GM12878 (cell line): ENCODE measurements around the gene ACTR1A. TPM values are rescaled to one million over a fixed set of nuclear protein-coding genes. Genes with fewer than 3 reads are reported as not detected.

Experiments used
- ATAC-seq: fragments of 200-7000 bp; cut with Tn5 transposase; 3 replicates; pipeline ENCODE4 v1.9.1; 2020; ENCODE audit warnings: mild to moderate bottlenecking, moderate library complexity
- BruUV-seq: library from RNA; stranded (reverse); fragments of 400-500 nt; replicated peaks from 2 replicates; lab custom pipeline; 2021; lab: Mats Ljungman, UMichigan
- CTCF ChIA-PET: fragments of 300-600 bp; sonication (Branson Sonifier 250); formaldehyde crosslinking; extraction: SDS; loops from one replicate; lab custom pipeline; 2021; ENCODE audit warnings: inconsistent platforms; lab: Yijun Ruan, JAX
- POLR2A ChIA-PET: fragments of 350-600 bp; formaldehyde crosslinking; extraction: SDS; loops from one replicate; lab custom pipeline; 2021; ENCODE audit warnings: inconsistent platforms; lab: Charles Lee
- RAD21 ChIA-PET: fragments of 300-600 bp; sonication (Branson Sonifier 250); formaldehyde crosslinking; loops from one replicate; lab custom pipeline; 2023; ENCODE audit warnings: antibody characterized with exemption; ENCODE audit not compliant: unreplicated experiment; lab: Charles Lee
- SMC1A ChIA-PET: fragments of 300-600 bp; sonication (Branson Sonifier 250); formaldehyde crosslinking; loops from one replicate; lab custom pipeline; 2023; ENCODE audit not compliant: unreplicated experiment, uncharacterized antibody; lab: Charles Lee
- DNase-seq: peaks from one replicate; pipeline ENCODE4 v3.0.0-alpha.2; 2011; ENCODE audit warnings: low read depth, low spot score
- FAIRE-seq: peaks from 3 replicates; lab custom pipeline; 2011; peaks lifted over from hg19 to GRCh38; lab: Jason Lieb, UNC
- H2AFZ ChIP-seq: 2 replicates; pipeline ENCODE4 v1.6.0; 2011; ENCODE audit warnings: low read depth, low read length, control low read depth; ENCODE audit not compliant: control insufficient read depth
- H3K27ac ChIP-seq: 2 replicates; pipeline ENCODE4 v1.5.1; 2011; ENCODE audit warnings: control low read depth; ENCODE audit not compliant: control insufficient read depth, insufficient read depth
- H3K27me3 ChIP-seq, 2 experiments: replicated peaks in 1 of 2; 2 replicates each; pipeline versions ENCODE4 v1.6.0 to v1.6.1; 2011; ENCODE audit warnings: low read length in 1 of 2; ENCODE audit not compliant: control insufficient read depth in 2 of 2, insufficient read depth in 2 of 2
- H3K36me3 ChIP-seq, 2 experiments: 2 replicates each; pipeline ENCODE4 v1.5.1; 2011; ENCODE audit warnings: low read length in 1 of 2; ENCODE audit not compliant: control insufficient read depth in 2 of 2, insufficient read depth in 2 of 2
- H3K4me1 ChIP-seq: 2 replicates; pipeline ENCODE4 v1.6.1; 2011; ENCODE audit warnings: mild to moderate bottlenecking, low read length, moderate library complexity, mixed read lengths; ENCODE audit not compliant: control insufficient read depth, insufficient read depth
- H3K4me2 ChIP-seq: 2 replicates; pipeline ENCODE4 v1.6.0; 2011; ENCODE audit warnings: control low read depth; ENCODE audit not compliant: control insufficient read depth, insufficient read depth
- H3K4me3 ChIP-seq: fragments of 200-600 bp; sonication (generic); 2 replicates; pipeline ENCODE4 v1.5.1; 2016
- H3K79me2 ChIP-seq: 2 replicates; pipeline ENCODE4 v1.6.0; 2011; ENCODE audit warnings: low read length; ENCODE audit not compliant: control insufficient read depth, insufficient read depth
- H3K9ac ChIP-seq: 2 replicates; pipeline ENCODE4 v1.8.0; 2011; ENCODE audit warnings: low read length, control low read depth, mixed read lengths; ENCODE audit not compliant: control insufficient read depth, insufficient read depth
- H3K9me3 ChIP-seq: replicated peaks from 3 replicates; pipeline ENCODE4 v1.5.1; 2011; ENCODE audit warnings: mild to moderate bottlenecking, low read length; ENCODE audit not compliant: control insufficient read depth, insufficient read depth
- H4K20me1 ChIP-seq: 2 replicates; pipeline ENCODE4 v1.6.0; 2011; ENCODE audit not compliant: control insufficient read depth, insufficient read depth
- CHD4 ChIP-seq: fragments of 200-600 bp; sonication (generic); IDR thresholded peaks from 2 replicates; pipeline ENCODE4 v1.6.1; 2016; ENCODE audit warnings: mild to moderate bottlenecking
- HDAC6 ChIP-seq: fragments of 200-600 bp; sonication (generic); IDR thresholded peaks from one replicate; pipeline ENCODE4 v1.8.0; 2017; ENCODE audit warnings: antibody characterized with exemption; ENCODE audit not compliant: unreplicated experiment
- MEF2B ChIP-seq: fragments of 450-650 bp; IDR thresholded peaks from 2 replicates; pipeline ENCODE4 v1.6.1; 2018; ENCODE audit warnings: mild to moderate bottlenecking, moderate library complexity; ENCODE audit not compliant: partially characterized antibody, poor library complexity, severe bottlenecking
- NFIC ChIP-seq: IDR thresholded peaks from 2 replicates; pipeline ENCODE4 v1.6.1; 2012; ENCODE audit warnings: low read depth, mild to moderate bottlenecking, inconsistent platforms, low read length, moderate library complexity
- NFYB ChIP-seq: IDR thresholded peaks from 2 replicates; pipeline ENCODE4 v1.6.1; 2011; ENCODE audit warnings: low read depth, mild to moderate bottlenecking, low read length, improper control_type of control experiment, moderate library complexity; ENCODE audit not compliant: insufficient read depth
- SREBF1 ChIP-seq: IDR thresholded peaks from 2 replicates; pipeline ENCODE4 v1.6.1; 2012; ENCODE audit warnings: mild to moderate bottlenecking, low read length
- WGBS: methylation state at CpG from one replicate; pipeline ENCODE4 v1.1.6; 2016; ENCODE audit warnings: low lambda C conversion rate; ENCODE audit not compliant: insufficient replicate concordance, insufficient coverage; ENCODE audit errors: missing lambda C conversion rate; 5-methylcytosine and 5-hydroxymethylcytosine counted together
- in situ Hi-C: fragments of 300-500 bp; cut with MboI; formaldehyde crosslinking; loops from 9 replicates; pipeline ENCODE4 v1.14.3; 2018; ENCODE audit warnings: mixed read lengths
- intact Hi-C: fragments of 100-400 bp; cut with micrococcal nuclease; formaldehyde crosslinking; loops from one replicate; pipeline ENCODE4 v1.14.2; 2022; ENCODE audit not compliant: unreplicated experiment
- polyA plus RNA-seq, 11 experiments: library from polyadenylated mRNA; depleted of rRNA in 4 of 11; unstranded in 6 of 11; stranded (reverse) in 5 of 11; fragments of >200 nt; fragmentation: Nextera tagmentation in 4 of 11; fragmentation: Illumina TruSeq in 1 of 11; extraction: Ambion mirVana in 4 of 11; extraction: Trizol in 1 of 11; gene quantifications; 1 replicate in 1 of 11; 2 replicates in 10 of 11; pipeline versions ENCODE4 v1.2.1 to v1.2.3, GENCODE V29; 2011 to 2016; ENCODE audit warnings: inconsistent platforms in 2 of 11, missing spikeins in 2 of 11, low read depth in 1 of 11
- total RNA-seq, 4 experiments: library from RNA; depleted of rRNA in 3 of 4; stranded (reverse); fragments of >200 nt in 3 of 4; fragmentation: Illumina TruSeq in 1 of 4; extraction: Trizol in 1 of 4; gene quantifications; 2 replicates each; pipeline versions ENCODE4 v1.2.1 to v1.2.3, GENCODE V29; 2013 to 2021
- TF ChIP-seq, protein P1 (sequence below): IDR thresholded peaks from 2 replicates; pipeline ENCODE4 v1.6.1; 2011; ENCODE audit warnings: borderline replicate concordance, low read depth, mild to moderate bottlenecking, moderate library complexity, mixed read lengths, low read length; ENCODE audit not compliant: insufficient read depth; ENCODE audit errors: extremely low read length
- TF ChIP-seq, protein P2 (sequence below): IDR thresholded peaks from 2 replicates; pipeline ENCODE4 v1.6.1; 2012; ENCODE audit warnings: mild to moderate bottlenecking, low read depth, low read length
- TF ChIP-seq, protein P3 (sequence below): fragments of 450-650 bp; IDR thresholded peaks from 2 replicates; pipeline ENCODE4 v1.6.1; 2017; ENCODE audit warnings: mild to moderate bottlenecking, moderate library complexity

ACTR1A gene
- total and polyA plus RNA-seq, 10 of the 15 experiments (the other 5 are each of a cell fraction or from before 2014, with no cell fraction given): 43.0 to 110 (median 78.9) TPM

DNA sequence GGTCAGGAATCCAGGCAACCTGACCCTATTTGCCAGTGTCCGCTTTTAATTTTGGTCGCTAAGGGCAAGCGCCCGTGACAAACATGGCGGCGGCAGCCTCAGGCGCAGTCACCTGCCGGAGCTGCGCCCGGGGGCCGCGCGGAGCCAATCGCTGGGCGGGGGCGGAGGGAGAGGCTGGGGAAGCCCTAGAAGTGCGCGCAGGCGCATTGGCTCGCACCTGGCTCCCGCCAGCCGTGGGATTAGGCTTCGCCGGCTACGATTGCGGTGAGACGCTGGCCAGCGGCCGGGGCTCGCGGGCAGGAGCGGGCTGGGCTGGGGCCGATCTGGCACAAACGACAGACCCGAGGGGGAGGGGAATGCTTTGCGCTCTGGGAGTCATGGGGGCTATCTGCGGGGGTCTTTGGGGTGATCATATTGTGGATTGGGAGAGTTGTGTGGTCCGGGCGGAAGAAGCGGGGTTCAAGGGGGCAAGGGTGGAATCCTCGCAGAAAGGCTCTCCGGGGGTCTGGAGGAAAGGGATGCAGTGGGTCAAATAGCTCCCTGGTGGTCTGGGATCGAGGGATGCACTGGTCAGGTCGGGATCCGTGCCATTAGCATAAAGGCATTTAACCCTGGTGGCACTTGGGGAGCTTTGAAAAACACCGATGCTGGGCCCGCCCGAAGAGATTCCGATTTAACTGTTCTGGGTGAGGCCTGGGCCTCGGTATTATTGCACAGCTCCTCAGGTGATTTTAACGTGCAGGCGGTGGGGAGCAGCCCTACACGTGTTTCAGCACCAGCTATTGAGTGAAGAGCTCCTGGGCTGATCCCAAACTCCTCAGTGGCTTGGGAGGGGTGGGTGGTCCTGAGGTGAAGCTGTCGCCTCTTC is 41.1 kb downstream of the ACTR1A start:
- H4K20me1 ChIP-seq: no peaks in the 10 kb centered on the region
- peak overlapping the region; percentile 100 for H2AFZ ChIP-seq
- H3K9ac ChIP-seq: peak overlapping the region; percentile 56
- WGBS: under 1% methylated on average over 54 of the region's 54 CpGs
- ChIA-PET SMC1A (interaction anchor here (0.7 to 3.8 kb wide), 6 partner anchors 10 to 122 kb away, joined by 3 to 23 read pairs (median 4); partner anchors contain the start of genes C10orf95 and FBXL15), POLR2A (interaction anchor here (0.7 to 4.3 kb wide), 9 partner anchors 11 to 232 kb away, joined by 3 to 69 read pairs (median 5); partner anchors contain the start of genes ACTR1A, C10orf95, CUEDC2 and FBXL15), CTCF (interaction anchor here (0.7 to 4.5 kb wide), 15 partner anchors 10 to 308 kb away, joined by 3 to 29 read pairs (median 7); partner anchors contain the start of genes ACTR1A, C10orf95 and FBXL15), RAD21 (interaction anchor here (0.5 to 3.2 kb wide), 13 partner anchors 11 to 292 kb away, joined by 3 to 19 read pairs (median 4); partner anchors contain the start of genes C10orf95, CUEDC2, FBXL15 and NFKB2)
- peaks cover 16% of the 10 kb centered on the region for H3K4me1 ChIP-seq
- H3K79me2 ChIP-seq: no peaks in the 10 kb centered on the region
- in situ Hi-C loops: no loop called here
- DNase-seq: peak; percentile 43
- H3K4me3 ChIP-seq: peak overlapping the region; percentile 73
- no peaks in the 10 kb centered on the region for H3K9me3 ChIP-seq
- no peaks in the 10 kb centered on the region for H3K27me3 ChIP-seq
- ATAC-seq: peak; percentile 96
- H3K27ac ChIP-seq: no peak overlapping the region
- H3K4me2 ChIP-seq: peak overlapping the region; percentile 98
- H3K36me3 ChIP-seq: no peaks in the 10 kb centered on the region
- intact Hi-C loops: loop anchor here (1.0 to 5.0 kb wide), 2 partner anchors 29 to 69 kb away; partner anchors contain the start of gene CUEDC2
- TSS peak; percentile 44 for BruUV-seq
- no peak for FAIRE-seq
- peak; percentile 25 for TF ChIP-seq MEF2B
- TF ChIP-seq SREBF1: no peak
- TF ChIP-seq, protein P1, sequence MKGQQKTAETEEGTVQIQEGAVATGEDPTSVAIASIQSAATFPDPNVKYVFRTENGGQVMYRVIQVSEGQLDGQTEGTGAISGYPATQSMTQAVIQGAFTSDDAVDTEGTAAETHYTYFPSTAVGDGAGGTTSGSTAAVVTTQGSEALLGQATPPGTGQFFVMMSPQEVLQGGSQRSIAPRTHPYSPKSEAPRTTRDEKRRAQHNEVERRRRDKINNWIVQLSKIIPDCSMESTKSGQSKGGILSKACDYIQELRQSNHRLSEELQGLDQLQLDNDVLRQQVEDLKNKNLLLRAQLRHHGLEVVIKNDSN: peak; percentile 90
- TF ChIP-seq, protein P2, sequence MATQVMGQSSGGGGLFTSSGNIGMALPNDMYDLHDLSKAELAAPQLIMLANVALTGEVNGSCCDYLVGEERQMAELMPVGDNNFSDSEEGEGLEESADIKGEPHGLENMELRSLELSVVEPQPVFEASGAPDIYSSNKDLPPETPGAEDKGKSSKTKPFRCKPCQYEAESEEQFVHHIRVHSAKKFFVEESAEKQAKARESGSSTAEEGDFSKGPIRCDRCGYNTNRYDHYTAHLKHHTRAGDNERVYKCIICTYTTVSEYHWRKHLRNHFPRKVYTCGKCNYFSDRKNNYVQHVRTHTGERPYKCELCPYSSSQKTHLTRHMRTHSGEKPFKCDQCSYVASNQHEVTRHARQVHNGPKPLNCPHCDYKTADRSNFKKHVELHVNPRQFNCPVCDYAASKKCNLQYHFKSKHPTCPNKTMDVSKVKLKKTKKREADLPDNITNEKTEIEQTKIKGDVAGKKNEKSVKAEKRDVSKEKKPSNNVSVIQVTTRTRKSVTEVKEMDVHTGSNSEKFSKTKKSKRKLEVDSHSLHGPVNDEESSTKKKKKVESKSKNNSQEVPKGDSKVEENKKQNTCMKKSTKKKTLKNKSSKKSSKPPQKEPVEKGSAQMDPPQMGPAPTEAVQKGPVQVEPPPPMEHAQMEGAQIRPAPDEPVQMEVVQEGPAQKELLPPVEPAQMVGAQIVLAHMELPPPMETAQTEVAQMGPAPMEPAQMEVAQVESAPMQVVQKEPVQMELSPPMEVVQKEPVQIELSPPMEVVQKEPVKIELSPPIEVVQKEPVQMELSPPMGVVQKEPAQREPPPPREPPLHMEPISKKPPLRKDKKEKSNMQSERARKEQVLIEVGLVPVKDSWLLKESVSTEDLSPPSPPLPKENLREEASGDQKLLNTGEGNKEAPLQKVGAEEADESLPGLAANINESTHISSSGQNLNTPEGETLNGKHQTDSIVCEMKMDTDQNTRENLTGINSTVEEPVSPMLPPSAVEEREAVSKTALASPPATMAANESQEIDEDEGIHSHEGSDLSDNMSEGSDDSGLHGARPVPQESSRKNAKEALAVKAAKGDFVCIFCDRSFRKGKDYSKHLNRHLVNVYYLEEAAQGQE: peak; percentile 70
- TF ChIP-seq, protein P3, sequence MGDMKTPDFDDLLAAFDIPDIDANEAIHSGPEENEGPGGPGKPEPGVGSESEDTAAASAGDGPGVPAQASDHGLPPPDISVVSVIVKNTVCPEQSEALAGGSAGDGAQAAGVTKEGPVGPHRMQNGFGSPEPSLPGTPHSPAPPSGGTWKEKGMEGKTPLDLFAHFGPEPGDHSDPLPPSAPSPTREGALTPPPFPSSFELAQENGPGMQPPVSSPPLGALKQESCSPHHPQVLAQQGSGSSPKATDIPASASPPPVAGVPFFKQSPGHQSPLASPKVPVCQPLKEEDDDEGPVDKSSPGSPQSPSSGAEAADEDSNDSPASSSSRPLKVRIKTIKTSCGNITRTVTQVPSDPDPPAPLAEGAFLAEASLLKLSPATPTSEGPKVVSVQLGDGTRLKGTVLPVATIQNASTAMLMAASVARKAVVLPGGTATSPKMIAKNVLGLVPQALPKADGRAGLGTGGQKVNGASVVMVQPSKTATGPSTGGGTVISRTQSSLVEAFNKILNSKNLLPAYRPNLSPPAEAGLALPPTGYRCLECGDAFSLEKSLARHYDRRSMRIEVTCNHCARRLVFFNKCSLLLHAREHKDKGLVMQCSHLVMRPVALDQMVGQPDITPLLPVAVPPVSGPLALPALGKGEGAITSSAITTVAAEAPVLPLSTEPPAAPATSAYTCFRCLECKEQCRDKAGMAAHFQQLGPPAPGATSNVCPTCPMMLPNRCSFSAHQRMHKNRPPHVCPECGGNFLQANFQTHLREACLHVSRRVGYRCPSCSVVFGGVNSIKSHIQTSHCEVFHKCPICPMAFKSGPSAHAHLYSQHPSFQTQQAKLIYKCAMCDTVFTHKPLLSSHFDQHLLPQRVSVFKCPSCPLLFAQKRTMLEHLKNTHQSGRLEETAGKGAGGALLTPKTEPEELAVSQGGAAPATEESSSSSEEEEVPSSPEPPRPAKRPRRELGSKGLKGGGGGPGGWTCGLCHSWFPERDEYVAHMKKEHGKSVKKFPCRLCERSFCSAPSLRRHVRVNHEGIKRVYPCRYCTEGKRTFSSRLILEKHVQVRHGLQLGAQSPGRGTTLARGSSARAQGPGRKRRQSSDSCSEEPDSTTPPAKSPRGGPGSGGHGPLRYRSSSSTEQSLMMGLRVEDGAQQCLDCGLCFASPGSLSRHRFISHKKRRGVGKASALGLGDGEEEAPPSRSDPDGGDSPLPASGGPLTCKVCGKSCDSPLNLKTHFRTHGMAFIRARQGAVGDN: no peak
- TF ChIP-seq HDAC6: no peak
- no peak for TF ChIP-seq CHD4
- TF ChIP-seq NFIC: no peak
- peak; percentile 85 for TF ChIP-seq NFYB
